ENCODE results near the gene PRKAR1A.
"Not testable (repeated sequence)": the region's sequence is repeated elsewhere in the genome, so short reads cannot be mapped to it uniquely, and the experiment has no call there.

DNA sequence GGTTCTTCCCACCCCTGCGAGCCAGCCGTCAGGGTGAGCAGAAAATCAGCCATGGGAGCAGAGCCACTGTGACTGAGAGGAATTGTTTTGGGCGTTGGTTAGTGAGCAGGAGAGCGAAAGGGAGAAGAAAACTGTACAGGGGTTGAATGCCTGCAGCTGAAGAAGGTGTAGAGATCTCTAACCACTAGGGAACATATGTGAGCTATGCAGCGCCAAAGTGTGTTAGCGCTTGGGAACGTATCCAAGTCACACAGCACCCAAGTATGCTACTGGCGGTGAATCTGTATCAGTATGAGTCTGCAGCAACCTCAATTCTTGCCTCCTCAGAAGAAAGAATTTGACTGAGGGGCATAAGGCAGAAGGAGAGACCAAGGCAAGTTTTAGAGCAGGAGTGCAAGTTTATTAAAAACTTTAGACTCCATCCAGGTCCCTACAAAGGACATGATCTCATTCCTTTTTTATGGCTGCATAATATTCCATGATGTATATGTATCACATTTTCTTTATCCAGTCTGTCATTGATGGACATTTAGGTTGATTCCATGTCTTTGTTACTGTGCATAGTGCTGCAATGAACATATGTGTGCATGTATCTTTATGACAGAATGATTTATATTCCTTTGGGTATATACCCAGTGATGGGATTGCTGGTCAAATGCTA, 19.7 kb upstream of the PRKAR1A start:
- TF ChIP-seq, protein P1, sequence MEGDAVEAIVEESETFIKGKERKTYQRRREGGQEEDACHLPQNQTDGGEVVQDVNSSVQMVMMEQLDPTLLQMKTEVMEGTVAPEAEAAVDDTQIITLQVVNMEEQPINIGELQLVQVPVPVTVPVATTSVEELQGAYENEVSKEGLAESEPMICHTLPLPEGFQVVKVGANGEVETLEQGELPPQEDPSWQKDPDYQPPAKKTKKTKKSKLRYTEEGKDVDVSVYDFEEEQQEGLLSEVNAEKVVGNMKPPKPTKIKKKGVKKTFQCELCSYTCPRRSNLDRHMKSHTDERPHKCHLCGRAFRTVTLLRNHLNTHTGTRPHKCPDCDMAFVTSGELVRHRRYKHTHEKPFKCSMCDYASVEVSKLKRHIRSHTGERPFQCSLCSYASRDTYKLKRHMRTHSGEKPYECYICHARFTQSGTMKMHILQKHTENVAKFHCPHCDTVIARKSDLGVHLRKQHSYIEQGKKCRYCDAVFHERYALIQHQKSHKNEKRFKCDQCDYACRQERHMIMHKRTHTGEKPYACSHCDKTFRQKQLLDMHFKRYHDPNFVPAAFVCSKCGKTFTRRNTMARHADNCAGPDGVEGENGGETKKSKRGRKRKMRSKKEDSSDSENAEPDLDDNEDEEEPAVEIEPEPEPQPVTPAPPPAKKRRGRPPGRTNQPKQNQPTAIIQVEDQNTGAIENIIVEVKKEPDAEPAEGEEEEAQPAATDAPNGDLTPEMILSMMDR (IDR thresholded peaks at IDR 0.05), result not testable (repeated sequence)
- TF ChIP-seq POLR2A (IDR thresholded peaks at IDR 0.05), result not testable (repeated sequence)
